ENCODE data around the gene GNL1.
"Not testable (repeated sequence)": the region's sequence is repeated elsewhere in the genome, so short reads cannot be mapped to it uniquely, and the experiment has no call there.

Gene GNL1

GRCh38 chr6:30556066-30556905, at the start of gene GNL1:
Gene GNL1 (minus strand): TSS chr6:30556489. CDS start chr6:30556203, 286 bp downstream.
- in situ Hi-C loops (cut with MboI; ENCODE audit: low sequenced_read_pairs) = no loop called here

- in situ Hi-C loops (cut with MboI; ENCODE audit: low sequenced_read_pairs) = no loop called here
These were observed 47.7 kb upstream of the GNL1 start for GRCh38 chr6:30603961-30604360.

- in situ Hi-C loops (cut with MboI; ENCODE audit: low sequenced_read_pairs) = no loop called here
These were observed 45.7 kb upstream of the GNL1 start for GRCh38 chr6:30601815-30602641.

DNA sequence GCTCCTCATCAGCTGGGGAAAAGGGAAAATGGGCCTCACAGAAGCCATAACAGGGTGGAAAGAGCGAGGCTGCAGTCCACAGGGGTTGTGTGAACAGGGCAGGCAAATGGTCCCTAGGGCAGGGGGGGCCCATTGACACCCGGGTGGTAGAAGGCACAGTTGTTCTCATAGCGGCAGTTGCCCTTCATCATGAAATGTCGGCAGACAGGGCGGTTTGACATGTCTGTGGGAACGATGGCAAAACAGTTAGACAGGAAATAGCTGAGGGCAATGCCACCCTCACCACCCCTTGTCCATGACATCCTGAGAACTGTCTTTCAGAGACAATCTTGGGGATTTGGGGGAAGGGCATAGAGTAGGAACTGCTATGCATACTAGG, 45.1 kb upstream of the GNL1 start:
- in situ Hi-C loops (cut with MboI; ENCODE audit: low sequenced_read_pairs) = no loop called here

DNA sequence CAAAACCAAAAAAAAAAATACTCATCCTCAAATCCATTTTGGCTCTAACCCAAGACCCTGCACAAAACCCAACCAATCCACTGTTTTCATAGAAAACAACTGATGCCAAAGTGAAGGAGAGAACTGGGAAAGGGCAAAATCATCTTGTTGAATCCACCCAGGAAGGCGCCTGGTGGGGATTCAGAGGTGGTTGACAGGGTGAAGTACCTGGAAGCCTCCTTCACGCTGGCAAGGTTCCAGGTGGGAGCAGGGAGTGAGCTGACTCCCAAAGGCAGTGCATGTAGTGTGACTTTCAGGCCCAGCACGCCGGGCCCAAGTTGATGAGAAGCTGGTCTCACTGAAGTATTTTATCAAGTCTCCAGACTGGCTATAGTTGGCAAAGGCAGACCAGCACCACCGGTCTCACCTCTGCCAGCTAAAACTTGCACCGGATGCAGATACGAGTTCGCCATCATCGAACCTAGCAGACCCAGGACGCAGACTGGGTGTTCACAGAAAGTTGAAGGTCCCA, 44.2 kb upstream of the GNL1 start:
- in situ Hi-C loops (cut with MboI; ENCODE audit: low sequenced_read_pairs) = no loop called here

GRCh38 chr6:30599625-30600324, 43.5 kb upstream of the GNL1 start:
- in situ Hi-C loops (cut with MboI; ENCODE audit: low sequenced_read_pairs) = no loop called here

DNA sequence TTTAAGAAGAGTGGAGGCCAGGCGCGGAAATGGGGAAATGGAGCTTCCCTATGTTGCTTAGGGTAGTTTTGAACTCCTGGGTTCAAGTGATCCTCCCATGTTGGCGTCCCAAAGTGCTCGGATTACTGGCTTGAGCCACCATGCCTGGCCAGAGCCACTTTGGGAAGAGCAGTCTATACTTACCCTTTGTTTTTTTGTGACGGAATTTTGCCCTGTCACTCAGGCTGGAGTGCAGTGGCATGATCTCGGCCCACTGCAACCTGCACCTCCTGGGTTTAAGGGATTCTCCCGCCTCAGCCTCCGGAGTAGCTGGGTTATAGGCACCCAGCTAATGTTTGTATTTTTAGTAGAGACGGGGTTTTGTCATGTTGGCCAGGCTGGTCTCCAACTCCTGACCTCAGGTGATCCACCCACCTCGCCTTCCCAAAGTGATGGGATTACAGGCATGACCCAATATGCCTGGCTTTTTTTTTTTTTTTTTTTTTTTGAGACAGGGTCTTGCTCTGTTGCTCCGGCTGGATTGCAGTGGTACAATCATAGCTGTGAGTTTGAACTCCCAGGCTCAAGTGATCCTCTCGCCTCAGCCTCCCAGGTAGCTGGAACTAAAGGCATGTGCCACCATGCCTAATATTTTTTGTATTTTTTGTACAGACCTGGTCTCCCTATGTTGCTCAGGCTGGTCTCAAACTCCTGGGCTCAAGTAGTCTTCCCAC, 42.8 kb upstream of the GNL1 start:
- in situ Hi-C loops (cut with MboI; ENCODE audit: low sequenced_read_pairs) = no loop called here

GRCh38 chr6:30597315-30598144, 41.2 kb upstream of the GNL1 start:
- in situ Hi-C loops (cut with MboI; ENCODE audit: low sequenced_read_pairs) = not testable (repeated sequence)

GRCh38 chr6:30592287-30592686, 36.0 kb upstream of the GNL1 start:
- in situ Hi-C loops (cut with MboI; ENCODE audit: low sequenced_read_pairs) = no loop called here

DNA sequence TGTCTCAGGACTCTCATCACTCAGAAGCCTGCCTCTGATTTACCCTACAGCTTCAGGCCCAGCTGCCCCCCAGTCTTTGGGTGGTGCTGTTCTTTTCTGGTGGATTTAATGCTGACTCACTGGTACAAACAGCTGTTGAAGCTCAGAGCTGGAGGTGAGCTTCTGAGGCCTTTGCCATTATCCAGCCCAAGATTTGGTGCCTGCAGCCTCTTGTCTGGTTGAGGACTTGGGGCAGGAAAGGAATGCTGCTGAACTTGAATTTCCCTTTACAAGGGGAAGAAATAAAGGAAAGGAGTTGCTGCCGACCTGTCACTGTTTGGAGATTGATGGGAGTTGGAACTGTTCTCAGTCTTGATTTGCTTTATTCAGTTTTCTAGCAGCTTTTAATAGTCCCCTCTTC, 34.7 kb upstream of the GNL1 start:
- in situ Hi-C loops (cut with MboI; ENCODE audit: low sequenced_read_pairs) = no loop called here

- in situ Hi-C loops (cut with MboI; ENCODE audit: low sequenced_read_pairs) = no loop called here
These were observed 34.2 kb upstream of the GNL1 start for GRCh38 chr6:30590509-30590908.

- in situ Hi-C loops (cut with MboI; ENCODE audit: low sequenced_read_pairs) = no loop called here
These were observed 33.6 kb upstream of the GNL1 start for GRCh38 chr6:30589754-30590358.

- in situ Hi-C loops (cut with MboI; ENCODE audit: low sequenced_read_pairs) = no loop called here
These were observed 27.6 kb upstream of the GNL1 start for GRCh38 chr6:30583921-30584320.

DNA sequence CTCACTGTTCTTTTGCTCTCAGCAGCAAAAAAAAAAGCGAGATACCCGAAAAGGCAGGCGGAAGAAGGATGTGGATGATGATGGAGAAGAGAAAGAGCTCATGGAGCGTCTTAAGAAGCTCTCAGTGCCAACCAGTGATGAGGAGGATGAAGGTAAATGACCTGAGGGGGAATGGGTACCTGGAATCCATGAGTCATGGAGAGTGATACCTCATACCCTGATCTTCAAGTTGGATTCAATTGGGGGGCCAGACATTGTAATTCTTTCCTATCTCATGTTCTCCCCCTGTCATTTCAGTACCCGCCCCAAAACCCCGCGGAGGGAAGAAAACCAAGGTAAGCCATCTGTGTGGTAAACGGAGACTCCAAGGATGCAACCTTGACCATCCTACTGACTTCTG, 21.8 kb upstream of the GNL1 start:
- in situ Hi-C loops (cut with MboI; ENCODE audit: low sequenced_read_pairs) = no loop called here

- in situ Hi-C loops (cut with MboI; ENCODE audit: low sequenced_read_pairs) = no loop called here
These were observed 16.8 kb upstream of the GNL1 start for GRCh38 chr6:30573113-30573512.

GRCh38 chr6:30572148-30572547, 15.9 kb upstream of the GNL1 start:
- in situ Hi-C loops (cut with MboI; ENCODE audit: low sequenced_read_pairs) = no loop called here

DNA sequence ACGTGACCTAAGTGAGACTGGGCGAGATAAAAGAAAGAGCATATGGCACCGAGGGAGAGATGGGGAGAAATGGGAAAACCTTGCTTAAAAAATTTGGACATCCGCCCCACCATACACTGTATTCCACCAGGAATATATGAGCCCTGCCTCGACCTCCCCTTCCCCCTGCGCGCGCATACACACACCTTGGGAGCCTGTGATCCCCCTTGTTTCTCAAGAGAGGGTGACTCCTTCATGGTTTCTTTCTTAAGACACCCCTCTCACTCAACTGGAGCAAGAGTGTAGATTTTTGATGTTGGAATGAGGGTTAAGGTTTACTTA, 15.4 kb upstream of the GNL1 start:
- in situ Hi-C loops (cut with MboI; ENCODE audit: low sequenced_read_pairs) = no loop called here

- in situ Hi-C loops (cut with MboI; ENCODE audit: low sequenced_read_pairs) = no loop called here
These were observed 14.9 kb upstream of the GNL1 start, which contains the start of gene ABCF1 for GRCh38 chr6:30571075-30571761. Gene ABCF1 (plus strand): TSS chr6:30571442. CDS start chr6:30571488, 46 bp downstream.

DNA sequence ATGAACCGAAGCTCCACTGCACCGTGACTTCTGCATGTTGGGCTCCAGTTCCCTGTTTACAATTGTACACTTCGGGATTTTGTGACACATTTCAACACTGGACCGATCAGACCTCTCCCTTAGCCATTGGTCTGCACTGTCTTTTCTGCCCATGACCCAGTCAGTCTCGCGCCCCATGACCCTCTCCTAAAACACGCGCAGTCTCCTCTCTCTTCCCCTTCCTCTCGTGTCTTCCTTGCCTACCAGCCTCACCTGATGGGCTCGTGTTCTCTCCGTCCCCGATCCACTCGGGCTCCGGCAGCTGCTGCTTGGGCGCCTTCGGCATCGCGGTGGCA, 14.4 kb upstream of the GNL1 start:
- in situ Hi-C loops (cut with MboI; ENCODE audit: low sequenced_read_pairs) = no loop called here

All from hTERT RPE-1 (cell line).